HG02588 (cell line): ENCODE measurements around the gene LCN1.
"Not testable (repeated sequence)": the region's sequence is repeated elsewhere in the genome, so short reads cannot be mapped to it uniquely, and the experiment has no call there.

Experiments used
- ATAC-seq: cut with Tn5 transposase; IDR thresholded peaks from one replicate; pipeline ENCODE4 v1.9.1; 2021; ENCODE audit warnings: mild to moderate bottlenecking, moderate library complexity; ENCODE audit not compliant: unreplicated experiment

LCN1 gene

GRCh38 chr9:135545646-135546176 is 24.5 kb downstream of the LCN1 start, which contains the start of gene OBP2A:
TSS of gene OBP2A (plus strand) at chr9:135546126. CDS start at chr9:135546181, 55 bp downstream.
- not testable (repeated sequence) for ATAC-seq

- not testable (repeated sequence) for ATAC-seq
Observed at GRCh38 chr9:135546792-135547617, 25.8 kb downstream of the LCN1 start.

GRCh38 chr9:135547756-135548736 is 26.8 kb downstream of the LCN1 start:
- no peak for ATAC-seq

DNA sequence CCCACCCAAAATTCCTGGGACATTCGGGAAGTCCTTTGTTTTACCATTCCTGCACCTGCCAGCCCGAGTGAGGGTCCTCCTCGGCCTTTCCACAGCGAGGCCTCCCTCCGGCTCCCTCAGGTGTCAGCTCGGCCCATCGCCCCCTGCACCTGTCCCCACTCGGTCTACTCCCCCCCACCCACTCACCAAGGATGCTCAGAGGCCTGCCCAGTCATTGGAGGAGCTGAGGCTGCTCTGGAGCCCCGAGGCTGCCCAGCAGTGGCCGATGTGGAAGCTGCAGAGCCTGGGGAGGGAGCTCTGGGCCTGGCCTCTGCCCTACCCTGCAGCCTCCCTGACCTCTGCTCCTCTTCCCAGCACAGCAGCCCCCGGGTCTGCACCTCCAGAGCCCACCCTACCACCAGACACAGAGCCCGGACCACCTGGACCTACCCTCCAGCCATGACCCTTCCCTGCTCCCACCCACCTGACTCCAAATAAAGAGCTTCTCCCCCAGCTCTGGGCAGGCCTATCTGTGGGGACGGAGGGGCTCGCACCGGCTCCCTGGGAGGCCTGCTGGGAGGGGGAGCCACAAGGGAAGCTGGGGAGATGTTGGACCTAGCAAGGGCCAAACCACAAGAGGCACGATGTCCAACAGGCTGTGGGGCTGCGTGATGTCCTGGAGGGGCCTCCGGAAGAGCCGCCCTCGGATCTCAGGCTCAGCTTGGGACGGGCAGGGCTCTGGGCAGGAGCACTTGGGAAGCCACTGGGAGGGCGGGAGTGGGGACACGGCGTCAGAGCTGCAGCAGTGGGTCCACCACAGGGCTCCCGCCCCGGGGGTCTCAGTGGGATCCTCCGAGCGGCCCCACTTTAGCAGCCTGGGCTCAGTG is 28.5 kb downstream of the LCN1 start:
- ATAC-seq = not testable (repeated sequence)

DNA sequence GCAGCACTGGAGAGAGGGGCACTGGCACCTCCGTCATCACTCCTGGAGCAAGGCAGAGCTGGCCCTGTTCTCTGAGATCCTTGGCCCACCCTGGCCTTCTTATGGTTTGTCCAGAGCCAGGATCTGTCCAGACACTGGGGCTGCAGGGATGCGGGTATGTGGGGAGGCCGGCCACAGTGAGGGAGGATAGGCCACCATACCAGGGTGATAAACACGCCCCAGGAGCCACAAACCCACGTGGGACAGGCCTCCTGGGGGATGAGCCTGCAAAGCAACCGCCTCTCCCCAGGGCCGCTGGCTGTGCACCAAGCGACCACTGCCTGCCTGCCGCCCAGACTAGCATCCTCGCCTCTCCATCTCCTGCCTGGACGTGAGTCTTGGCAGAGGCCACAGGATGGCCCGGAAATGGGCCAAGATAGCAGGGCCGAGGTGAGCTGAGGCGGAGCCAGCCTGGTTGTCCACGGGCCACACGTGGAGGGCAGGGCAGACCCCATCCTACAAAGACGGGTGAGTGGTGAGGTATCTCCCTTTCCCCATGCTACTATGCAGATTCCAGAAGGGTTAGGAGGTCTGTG is 29.2 kb downstream of the LCN1 start:
- ATAC-seq = no peak

DNA sequence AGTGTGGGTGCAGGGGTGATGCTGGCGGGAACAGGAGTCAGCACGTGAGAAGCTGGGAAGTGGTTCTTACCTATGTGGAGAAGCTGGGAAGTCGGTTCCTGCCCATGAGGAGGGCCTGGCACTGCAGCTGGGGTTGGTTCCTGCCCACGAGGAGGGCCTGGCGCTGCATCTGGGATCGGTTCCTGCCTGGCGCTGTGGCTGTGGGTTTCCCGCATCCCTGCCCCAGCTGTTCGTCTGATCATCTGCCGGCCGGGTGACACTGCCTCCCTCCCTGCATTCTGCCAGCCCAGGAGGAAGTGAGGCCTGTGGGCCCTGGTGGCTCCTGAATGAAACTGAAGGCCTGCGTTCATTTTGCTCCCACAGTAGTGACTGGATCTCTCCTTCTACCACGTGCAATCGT is 29.8 kb downstream of the LCN1 start:
- ATAC-seq = no peak

DNA sequence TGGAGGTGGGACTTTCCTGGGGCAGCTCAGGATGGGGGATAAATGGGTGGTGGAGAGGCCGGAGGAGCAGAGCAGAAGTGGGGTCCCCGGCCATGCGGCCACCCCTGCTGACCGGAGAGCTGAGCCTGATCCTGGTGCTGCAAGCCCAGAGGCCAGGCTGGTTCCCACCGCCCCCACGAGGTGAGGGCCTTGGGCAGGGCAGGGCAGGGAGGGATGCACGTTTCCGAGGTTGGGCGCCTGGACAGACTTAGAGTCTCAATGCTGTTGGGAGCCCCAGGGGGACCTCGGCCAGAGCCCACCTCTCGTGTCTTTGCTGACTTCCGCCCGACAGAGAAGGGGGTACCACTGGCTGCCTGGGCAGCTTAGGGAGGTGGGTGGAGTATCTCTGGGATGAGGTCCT is 30.2 kb downstream of the LCN1 start:
- no peak for ATAC-seq

DNA sequence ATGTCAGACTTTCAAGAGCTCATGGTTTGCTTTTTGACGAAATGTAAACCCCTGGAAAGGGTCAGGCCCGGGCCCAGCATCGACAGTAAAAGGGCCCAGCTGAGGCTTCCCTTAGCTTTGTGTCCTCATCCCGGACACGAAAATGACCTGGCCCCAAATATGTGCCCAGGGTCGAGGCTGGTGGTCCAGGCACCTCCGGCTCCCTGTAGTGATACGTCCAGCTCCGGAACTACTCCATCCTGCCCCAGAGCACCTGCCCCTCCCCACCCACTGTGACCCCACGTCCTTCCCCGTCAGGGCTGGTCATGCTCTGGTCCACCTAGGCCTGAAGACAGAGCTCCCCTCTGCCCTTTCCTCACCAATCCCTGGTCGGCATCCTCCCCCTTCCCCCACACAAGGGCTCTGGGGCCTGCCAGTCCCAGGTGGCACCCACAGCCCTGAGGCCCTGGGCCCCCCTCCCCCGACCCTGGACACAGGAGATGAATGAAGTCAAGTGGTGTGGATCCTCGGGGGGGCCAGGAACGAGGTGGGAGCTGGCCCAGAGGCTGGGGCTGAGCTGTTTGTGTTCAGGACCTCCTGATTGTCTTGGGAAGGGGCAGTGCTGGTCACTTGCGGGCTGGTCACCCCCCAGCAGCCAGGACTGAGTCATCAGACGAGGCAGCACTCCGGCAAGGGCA is 30.9 kb downstream of the LCN1 start:
- no peak for ATAC-seq

DNA sequence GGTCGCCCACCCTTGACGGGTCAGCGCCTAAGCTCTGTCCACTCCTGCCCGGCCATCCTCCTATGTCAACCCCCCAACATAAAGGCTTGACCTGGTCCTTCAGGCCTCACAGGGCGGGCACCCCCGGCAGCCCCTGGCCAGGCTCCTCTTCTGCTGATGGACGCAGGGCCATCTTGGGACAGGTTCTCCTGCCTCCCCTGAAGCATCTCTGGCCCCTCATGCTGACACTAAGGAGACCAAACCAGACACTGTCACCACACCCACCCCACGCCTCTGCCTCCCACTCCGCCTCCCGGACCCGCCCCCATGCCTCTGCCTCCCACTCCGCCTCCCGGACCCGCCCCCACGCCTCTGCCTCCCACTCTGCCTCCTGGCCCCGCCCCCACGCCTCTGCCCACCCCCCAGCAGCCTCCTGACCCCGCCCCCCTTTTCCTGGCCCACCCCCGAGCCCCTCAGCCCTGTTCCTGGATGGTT is 31.5 kb downstream of the LCN1 start:
- ATAC-seq = no peak

- no peak for ATAC-seq
Observed at GRCh38 chr9:135554718-135555117, 33.5 kb downstream of the LCN1 start.

DNA sequence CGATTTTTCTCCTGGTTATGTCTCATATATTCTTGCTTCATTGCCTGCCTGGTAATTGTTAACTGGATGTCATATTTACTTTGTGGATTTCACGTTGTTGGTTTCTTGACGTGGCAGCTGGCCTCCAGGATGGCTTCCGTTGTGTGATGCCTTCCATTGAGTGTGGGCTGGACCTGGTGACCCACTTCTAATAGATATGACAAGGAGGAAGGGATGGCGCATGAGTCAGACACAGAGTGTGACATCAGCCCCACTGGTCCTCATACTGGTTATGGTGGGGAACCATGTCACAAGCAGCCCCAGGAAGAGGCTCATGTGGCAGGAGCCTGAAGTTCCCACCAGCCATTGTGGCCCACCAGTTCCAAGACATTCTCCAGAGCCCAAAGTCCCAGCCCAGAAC is 34.0 kb downstream of the LCN1 start:
- ATAC-seq = no peak

DNA sequence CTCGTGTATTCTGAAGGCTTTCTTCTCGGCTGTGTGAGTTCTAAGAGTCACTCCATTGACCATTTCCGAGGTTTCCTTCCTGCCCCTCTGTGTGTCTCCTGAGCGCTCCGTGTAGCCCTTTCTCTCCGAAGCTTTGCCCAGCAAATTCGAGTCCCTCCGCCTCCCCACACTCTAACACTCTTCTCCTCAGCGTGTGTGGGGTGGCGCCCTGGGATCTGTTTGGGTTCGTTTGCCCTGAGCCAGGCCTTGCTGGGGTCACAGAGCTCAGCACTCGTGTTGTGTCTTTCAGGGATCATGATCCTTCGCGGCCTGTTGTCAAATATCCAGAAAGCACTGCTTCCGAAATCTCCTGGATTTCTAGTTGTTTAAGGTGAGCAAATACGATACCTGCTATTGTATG is 34.7 kb downstream of the LCN1 start:
- no peak for ATAC-seq

DNA sequence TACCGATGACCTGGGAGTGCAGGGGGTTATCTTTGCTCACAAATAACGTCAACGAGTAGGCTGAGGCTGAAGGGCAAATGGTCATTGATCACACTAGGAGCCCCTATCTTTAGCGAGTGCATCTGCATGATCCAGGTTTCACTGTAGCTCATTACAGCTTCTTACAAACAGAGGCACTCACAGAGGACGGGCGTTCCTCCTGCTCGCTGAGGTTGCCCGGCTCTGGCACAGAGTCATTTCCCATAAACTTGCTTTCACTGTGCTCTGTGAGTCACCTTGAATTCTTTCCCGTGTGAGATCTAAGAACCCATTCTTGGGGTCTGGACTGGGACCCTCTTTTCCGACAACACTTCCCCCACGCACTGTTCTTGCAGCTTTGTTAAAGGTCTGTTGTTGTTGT is 38.4 kb downstream of the LCN1 start:
- ATAC-seq = no peak

- ATAC-seq = no peak
Observed at GRCh38 chr9:135561391-135562234, 40.4 kb downstream of the LCN1 start, which contains the start of gene PAEP. TSS of gene PAEP (plus strand) at chr9:135561756.

GRCh38 chr9:135562235-135562745 is 41.0 kb downstream of the LCN1 start:
- ATAC-seq = no peak

DNA sequence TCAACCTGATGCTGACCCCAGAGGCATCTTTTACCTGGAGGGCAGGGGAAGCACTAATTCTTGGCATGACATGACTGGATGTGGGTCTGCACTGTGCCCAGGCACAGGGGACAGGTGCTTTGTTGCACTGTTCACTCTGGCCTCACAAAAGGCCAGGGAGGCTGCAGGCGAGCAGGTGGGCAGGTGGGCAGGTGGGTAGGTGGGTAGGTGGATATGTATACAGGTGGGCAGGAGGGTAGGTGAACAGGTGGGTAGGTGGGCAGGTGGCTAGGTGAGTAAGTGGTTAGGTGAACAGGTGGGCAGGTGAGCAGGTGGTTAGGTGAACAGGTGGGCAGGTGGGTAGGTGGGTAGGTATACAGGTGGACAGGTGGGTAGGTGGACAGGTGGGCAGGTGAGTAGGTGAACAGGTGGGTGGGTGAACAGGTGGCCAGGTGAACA is 41.8 kb downstream of the LCN1 start:
- no peak for ATAC-seq

GRCh38 chr9:135563858-135564257 is 42.6 kb downstream of the LCN1 start:
- ATAC-seq = no peak

DNA sequence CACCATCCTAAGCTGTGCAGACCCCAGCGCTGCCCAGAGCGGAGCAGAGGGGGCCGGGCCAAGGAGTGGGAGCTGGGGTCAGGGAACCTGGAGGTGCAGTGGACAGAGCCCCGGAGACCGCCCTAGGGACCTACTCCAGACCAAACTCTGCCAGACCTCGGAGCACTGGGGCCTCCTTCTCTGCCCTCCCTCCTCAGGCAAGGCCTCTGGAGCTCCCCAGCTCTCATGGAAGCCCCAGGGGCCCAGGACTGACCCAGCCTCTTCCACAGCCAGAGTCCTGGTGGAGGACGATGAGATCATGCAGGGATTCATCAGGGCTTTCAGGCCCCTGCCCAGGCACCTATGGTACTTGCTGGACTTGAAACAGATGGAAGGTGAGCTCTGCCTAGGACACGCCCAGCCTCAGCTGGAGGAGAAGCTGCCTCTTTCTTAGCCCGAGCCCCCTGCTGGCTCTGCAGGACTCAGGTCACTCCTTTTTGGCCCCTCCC is 43.9 kb downstream of the LCN1 start:
- ATAC-seq = no peak
